HUES48 (cell line): ENCODE data around the gene FLNB.
A peak's percentile ranks its signal among the peaks of the same experiment; 100 is the strongest.

Source experiments
- H3K27ac ChIP-seq: one replicate; pipeline ENCODE4 v1.7.0; 2013; ENCODE audit warnings: low read depth, low read length, inconsistent platforms
- H3K27me3 ChIP-seq: 2 replicates; pipeline ENCODE4 v1.6.1; 2013; ENCODE audit warnings: mild to moderate bottlenecking, low read length; ENCODE audit not compliant: control insufficient read depth, insufficient read depth
- H3K36me3 ChIP-seq: 2 replicates; pipeline ENCODE4 v1.6.1; 2013; ENCODE audit warnings: low read length; ENCODE audit not compliant: control insufficient read depth, insufficient read depth
- H3K4me1 ChIP-seq: 2 replicates; pipeline ENCODE4 v1.6.1; 2013; ENCODE audit warnings: mild to moderate bottlenecking, low read length; ENCODE audit not compliant: control insufficient read depth, insufficient read depth
- H3K4me3 ChIP-seq: 2 replicates; pipeline ENCODE4 v1.5.1; 2013; ENCODE audit warnings: mild to moderate bottlenecking, low read depth, low read length
- H3K9ac ChIP-seq: 2 replicates; pipeline ENCODE4 v1.6.1; 2013; ENCODE audit warnings: mild to moderate bottlenecking, low read depth, low read length, moderate library complexity
- H3K9me3 ChIP-seq: 2 replicates; pipeline ENCODE4 v1.6.1; 2013; ENCODE audit warnings: low read length; ENCODE audit not compliant: control insufficient read depth, insufficient read depth

The FLNB gene

DNA sequence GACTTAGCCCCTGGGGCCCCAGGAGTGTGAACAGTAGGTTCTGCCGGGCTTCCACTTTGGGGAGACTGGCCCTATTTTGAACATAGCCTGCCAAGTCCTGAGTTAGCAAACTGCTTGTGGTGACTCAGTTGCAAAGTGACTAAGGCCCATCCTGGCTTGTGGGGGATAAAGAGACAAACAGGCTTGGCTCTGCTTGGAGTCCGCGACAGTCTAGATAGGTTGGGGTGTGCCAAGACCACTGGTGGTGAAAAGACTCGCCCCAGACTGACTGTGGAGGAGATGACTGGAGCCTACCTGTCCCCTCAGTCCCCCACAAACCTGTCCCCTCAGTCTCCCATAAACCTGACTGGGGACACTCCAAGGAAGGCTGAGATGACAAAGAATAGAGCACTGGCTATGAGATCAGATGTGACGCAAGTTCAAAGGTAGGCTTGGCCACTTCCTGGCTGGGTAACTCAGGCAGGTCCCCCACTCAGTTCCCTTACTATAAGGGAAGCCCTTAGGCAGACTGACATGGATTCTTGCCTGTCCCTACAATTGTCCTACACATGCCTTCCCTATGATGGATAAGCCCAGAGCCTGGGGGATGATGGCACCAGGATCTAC, 198.3 kb downstream of the FLNB start:
- no peaks in the 10 kb centered on the region for H3K4me1 ChIP-seq
- no peak overlapping the region for H3K27ac ChIP-seq
- no peaks in the 10 kb centered on the region for H3K36me3 ChIP-seq
- H3K4me3 ChIP-seq = no peak overlapping the region
- no peaks in the 10 kb centered on the region for H3K27me3 ChIP-seq
- no peak overlapping the region for H3K9ac ChIP-seq
- no peaks in the 10 kb centered on the region for H3K9me3 ChIP-seq

DNA sequence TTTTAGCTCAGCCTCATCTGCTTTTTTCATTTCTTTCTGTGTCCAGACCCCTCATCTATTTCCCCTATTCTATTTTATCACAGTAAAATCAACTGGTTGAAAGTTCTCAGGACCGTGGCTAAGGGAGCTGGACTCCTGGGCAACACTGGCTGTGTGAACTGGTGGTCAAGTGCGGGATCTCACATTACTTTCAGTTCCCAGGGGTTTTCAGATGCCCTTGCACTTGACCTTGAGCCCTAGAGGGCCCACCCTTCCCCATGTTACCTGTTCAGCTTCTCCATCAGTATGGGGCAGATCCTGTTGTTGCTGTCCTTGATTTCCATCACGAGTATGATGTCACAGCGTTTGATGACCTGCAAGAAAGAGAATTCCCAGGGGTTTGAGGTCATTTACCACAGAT, 199.7 kb downstream of the FLNB start:
- Histone ChIP-seq H3K9me3 (no peaks in the 10 kb centered on the region), H3K9ac (no peak overlapping the region), H3K4me1 (no peaks in the 10 kb centered on the region), H3K27me3 (no peaks in the 10 kb centered on the region), H3K4me3 (no peak overlapping the region), H3K36me3 (no peaks in the 10 kb centered on the region), H3K27ac (no peak overlapping the region)

DNA sequence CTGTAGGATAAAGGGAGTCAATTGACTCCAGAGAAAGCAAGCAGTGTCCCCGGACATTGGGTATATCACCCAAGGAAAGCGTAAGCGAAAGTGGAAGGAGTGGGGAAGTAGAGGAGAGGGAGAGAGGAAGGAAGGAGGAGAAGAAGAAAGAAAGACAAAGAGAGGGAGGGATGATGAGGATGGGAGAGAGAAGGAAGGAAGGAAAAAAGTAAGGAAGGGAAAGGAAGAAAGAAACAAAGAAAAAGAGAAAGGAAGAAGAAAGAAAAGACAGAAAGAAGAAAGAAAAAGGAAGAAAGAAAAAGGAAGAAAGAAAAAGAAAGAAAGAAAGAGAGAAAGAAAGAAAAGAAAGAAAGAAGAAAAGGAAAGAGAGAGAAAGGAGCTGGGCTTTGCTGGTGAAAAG, 201.7 kb downstream of the FLNB start:
- no peak overlapping the region for H3K9ac ChIP-seq
- no peak overlapping the region for H3K4me3 ChIP-seq
- no peak overlapping the region for H3K27ac ChIP-seq
- H3K9me3 ChIP-seq = no peaks in the 10 kb centered on the region
- H3K36me3 ChIP-seq = no peaks in the 10 kb centered on the region
- H3K4me1 ChIP-seq = no peaks in the 10 kb centered on the region
- H3K27me3 ChIP-seq = no peaks in the 10 kb centered on the region

DNA sequence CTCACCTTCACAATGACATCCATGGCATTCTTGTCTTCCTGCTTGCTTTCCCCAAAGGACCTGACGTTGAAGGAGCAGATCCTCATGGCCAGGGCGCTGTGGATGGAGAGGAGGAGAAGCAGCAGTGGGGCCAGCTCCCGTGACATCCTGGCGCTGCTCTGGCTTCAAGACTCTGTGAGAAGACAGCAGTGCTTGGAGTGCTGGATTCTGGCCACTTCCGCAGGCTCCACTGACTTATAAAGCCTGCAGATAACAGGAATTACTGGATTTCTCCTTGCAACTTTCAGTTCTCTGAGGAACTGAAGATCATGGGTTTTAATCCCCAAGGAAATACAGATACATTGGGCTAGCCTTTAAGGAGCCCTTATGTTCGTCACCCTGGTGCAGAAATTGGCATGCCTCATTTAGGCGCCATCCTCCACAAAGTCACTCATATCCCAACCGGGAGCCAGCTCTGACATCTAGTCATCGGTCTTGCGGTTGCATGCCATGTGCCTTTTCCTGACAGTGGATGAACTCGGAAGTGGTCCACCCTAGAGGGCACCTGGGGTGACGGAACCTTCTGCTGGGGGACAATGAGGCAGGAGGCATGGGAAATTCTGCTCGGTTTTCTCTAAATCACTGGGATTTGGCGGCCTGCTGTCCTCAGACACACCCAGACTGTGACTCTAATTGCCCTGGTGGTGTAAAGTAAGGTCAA, 202.7 kb downstream of the FLNB start, which contains the start of gene DNASE1L3:
DNASE1L3 (minus strand) TSS at position 212 of the 700 bp plus-strand sequence; CDS start at position 146, 66 bp downstream.
- Histone ChIP-seq H3K27ac (no peak within 1 kb of the TSS), H3K9ac (no peak within 1 kb of the TSS), H3K36me3 (no peaks in the 10 kb centered on the region), H3K27me3 (no peaks in the 10 kb centered on the region), H3K4me3 (no peak within 1 kb of the TSS), H3K4me1 (no peaks in the 10 kb centered on the region), H3K9me3 (no peaks in the 10 kb centered on the region)

DNA sequence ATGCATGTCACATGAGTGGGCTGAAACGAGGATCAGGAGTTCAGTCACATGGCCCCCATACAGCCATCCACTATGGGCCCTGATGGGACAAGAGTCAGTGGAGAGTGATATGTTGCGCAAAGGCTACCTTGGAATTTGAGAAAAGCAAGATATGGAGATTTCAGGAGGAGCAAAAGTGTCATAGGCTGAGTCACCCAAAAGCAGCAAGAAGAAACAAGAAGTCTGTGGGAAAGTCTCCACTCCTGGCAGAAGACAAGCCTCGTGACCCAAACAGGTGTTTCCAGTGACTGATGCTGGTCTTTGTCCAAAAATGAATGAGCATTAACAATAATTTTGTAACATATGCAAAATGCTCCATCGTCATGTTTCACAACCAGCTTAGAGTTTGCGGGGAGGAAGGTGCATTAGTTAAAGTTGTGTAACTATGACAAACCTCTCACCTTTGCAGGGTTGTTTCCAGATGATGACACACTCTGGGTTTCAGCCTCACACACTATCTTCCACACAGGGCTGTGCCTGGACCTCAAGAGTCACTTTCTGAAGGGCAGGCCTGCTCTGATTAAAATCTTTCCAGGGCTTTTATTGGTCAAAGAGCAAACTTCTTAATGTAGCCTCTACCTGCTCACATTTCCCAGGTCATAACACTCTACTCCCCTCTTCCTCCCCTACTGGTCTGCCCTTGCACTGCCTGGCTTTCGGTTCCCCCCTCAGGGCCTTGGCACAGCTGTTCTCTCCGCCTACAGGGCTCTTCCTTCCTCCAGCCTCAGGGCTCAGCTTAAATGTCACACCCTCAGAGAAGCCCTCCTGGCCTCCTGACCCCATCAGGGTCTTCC, 206.5 kb downstream of the FLNB start:
- Histone ChIP-seq H3K27ac (no peak overlapping the region), H3K4me1 (peaks cover 4% of the 10 kb centered on the region), H3K9ac (no peak overlapping the region), H3K4me3 (no peak overlapping the region), H3K9me3 (no peaks in the 10 kb centered on the region), H3K36me3 (no peaks in the 10 kb centered on the region), H3K27me3 (no peaks in the 10 kb centered on the region)

DNA sequence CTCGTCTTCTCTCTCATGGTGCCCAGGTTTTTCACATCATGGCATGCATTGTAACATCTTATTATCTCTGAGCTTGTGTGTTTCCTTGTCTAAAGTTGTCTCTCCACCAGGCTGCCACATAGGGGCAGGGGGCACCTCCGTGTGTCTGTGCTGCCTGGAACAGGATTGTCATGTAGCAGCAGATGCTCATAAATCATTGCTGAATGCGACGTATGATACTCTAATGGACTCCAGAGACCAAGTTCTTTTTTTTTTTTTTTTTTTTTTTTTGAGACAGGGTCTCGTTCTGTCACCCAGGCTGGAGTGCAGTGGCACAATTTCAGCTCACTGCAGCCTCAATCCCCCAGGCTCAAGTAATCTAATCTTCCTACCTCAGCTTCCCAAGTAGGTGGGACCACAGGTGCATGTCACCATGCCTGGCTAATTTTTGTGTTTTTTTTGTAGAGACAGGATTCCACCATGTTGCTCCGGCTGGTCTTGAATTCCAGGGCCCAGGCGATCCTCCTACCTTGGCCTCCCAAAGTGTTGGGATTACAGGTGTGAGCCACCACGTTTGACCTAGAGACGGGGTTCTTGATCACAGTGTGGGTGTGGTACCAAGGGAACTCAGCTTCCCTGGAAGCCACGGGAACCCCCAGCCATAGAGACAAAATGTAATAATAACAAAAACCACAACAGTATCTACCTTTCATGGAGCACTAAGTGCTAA, 207.2 kb downstream of the FLNB start:
- no peak overlapping the region for H3K9ac ChIP-seq
- peaks cover 4% of the 10 kb centered on the region for H3K4me1 ChIP-seq
- H3K27me3 ChIP-seq = no peaks in the 10 kb centered on the region
- H3K27ac ChIP-seq = no peak overlapping the region
- H3K4me3 ChIP-seq = no peak overlapping the region
- H3K36me3 ChIP-seq = no peaks in the 10 kb centered on the region
- H3K9me3 ChIP-seq = no peaks in the 10 kb centered on the region

DNA sequence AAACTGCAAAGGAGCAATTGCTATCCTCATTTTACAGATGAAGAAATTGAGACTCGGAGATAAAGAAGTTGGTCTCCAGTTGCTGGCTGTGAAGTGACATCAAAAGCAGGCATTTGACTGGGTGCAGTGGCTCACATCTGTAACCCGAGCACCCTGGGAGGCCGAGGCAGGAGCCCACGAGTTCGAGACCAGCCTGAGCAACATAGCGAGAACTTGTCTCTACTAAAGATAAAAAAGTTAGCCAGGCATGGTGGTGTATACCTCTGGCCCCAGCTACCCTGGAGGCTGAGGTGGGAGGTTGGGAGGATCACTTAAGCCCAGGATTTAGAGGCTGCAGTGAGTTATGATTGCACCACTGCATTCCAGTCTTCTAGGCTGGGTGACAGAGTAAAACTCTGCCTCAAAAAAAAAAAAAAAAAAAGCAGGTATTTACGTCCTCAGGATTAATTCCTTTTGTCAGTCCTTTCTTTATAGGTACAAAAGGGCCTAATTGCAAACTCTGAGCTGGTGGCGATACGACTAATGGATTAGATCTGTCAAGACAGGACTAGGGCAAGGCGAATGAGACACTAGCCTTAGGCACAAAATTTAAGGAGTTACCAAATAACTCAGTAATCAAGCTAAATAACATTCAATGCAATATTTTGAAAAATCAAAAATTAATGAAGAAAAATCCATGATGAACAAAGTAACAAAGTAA, 208.4 kb downstream of the FLNB start:
- no peak overlapping the region for H3K27ac ChIP-seq
- no peaks in the 10 kb centered on the region for H3K27me3 ChIP-seq
- H3K4me3 ChIP-seq = no peak overlapping the region
- no peak overlapping the region for H3K9ac ChIP-seq
- no peaks in the 10 kb centered on the region for H3K9me3 ChIP-seq
- peaks cover 4% of the 10 kb centered on the region for H3K4me1 ChIP-seq
- H3K36me3 ChIP-seq = no peaks in the 10 kb centered on the region

DNA sequence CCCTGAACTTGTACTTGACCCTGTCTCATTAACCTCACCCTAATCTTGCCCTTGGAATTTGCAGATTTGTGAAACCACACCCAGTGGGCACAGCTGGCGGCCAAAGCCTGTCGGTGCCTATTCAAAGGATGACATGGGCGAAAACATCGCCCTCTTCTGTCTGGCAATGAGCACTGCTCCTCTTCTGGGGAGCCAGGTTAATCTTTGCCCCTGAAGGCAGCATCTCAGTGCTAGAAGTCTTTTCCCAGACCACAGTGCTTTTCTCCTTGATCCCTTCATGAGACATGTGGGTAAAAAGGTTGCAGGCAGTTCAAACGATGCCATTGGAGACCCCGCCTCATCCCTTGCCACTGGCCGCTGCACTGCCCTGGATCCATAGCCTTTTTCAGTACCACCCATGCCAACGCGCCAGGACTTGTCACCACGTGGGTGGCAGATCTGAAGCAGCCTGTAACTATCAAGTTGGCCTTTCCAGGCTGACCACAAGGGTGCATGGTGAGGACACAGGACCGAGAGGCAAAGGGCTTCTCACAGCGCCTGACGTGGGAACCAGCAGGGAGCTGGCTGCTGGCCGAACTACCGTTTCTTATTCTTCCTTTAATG, 209.1 kb downstream of the FLNB start:
- Histone ChIP-seq H3K27me3 (no peaks in the 10 kb centered on the region), H3K9ac (no peak overlapping the region)

DNA sequence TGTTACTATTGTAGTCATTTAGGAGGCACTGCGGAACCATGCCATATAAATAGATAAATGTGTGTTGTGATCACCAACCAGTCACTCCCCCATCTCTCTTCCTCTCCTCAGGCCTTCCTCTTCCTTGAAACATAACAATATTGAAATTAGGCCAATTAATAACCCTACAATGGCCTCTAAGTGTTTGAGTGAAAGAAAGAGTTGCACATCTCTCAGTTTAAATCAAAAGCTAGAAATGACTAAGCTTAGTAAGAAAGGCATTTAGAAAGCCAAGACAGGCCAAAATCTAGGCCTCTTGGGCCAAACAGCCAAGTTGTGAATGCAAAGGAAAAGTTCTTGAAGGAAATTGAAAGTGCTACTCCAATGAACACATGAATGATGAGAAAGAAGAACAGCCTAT, 210.7 kb downstream of the FLNB start:
- no peak overlapping the region for H3K4me3 ChIP-seq
- H3K4me1 ChIP-seq = peaks cover 4% of the 10 kb centered on the region
- no peak overlapping the region for H3K27ac ChIP-seq
- H3K9ac ChIP-seq = no peak overlapping the region
- H3K27me3 ChIP-seq = no peaks in the 10 kb centered on the region
- no peaks in the 10 kb centered on the region for H3K9me3 ChIP-seq
- H3K36me3 ChIP-seq = no peaks in the 10 kb centered on the region

More for the DNA sequence above, 209.1 kb downstream of the FLNB start:
- H3K27ac ChIP-seq = peak overlapping the region; percentile 48
- H3K4me1 ChIP-seq = peaks cover 4% of the 10 kb centered on the region
- H3K4me3 ChIP-seq = 0 out of 2 replicates have a peak overlapping the region, but pooled peaks have one; percentile 5
- H3K9me3 ChIP-seq = no peaks in the 10 kb centered on the region
- H3K36me3 ChIP-seq = no peaks in the 10 kb centered on the region
